Ovary (tissue), 3 donors: ENCODE results near the gene WDR86.

Experiments
- CTCF ChIP-seq, 3 donors: fragments of 450-650 bp in 2 of 3; fragments of 200-600 bp in 1 of 3; IDR thresholded peaks; one replicate each; pipeline versions ENCODE4 v1.5.1 to v1.8.0; 2016 to 2022; ENCODE audit warnings: antibody characterized with exemption in 3 of 3, mild to moderate bottlenecking in 1 of 3
- EP300 ChIP-seq: sonication (generic); formaldehyde crosslinking; IDR thresholded peaks from one replicate; pipeline ENCODE4 v1.6.1; 2017; ENCODE audit warnings: antibody characterized with exemption
- POLR2A ChIP-seq: fragments of 450-650 bp; IDR thresholded peaks from one replicate; pipeline ENCODE4 v1.6.1; 2017; ENCODE audit warnings: antibody characterized with exemption, mild to moderate bottlenecking, moderate library complexity
- donor health status: DM: no; HTN: no; CAD: no.

GRCh38 chr7:151380199-151381097, 29.4 kb downstream of the WDR86 start:
- TF ChIP-seq CTCF (IDR thresholded peaks at IDR 0.05) (no peak), EP300 (no peak), POLR2A (no peak)
